ENCODE results near the gene DAB1.

DNA sequence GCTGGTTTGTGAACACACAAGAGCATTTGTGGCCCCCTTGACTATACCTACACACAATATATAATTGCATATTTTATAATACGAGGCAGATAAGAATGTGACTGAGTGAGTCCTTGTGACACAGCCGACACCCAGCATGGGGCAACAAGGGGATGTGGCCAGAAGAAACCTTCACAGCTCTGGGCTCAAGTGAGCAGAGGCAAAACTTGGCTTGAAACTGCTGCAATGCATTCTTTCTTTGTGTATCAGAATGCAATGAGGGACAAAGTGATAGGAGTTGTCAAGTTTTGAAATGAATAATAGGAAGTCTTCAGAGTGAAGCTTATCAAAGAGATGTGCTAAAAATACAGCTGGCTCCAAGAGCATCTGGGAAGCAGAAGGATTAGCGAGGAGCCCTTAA is 334.0 kb downstream of the DAB1 start:
- TF ChIP-seq FOXM1 (IDR thresholded peaks at IDR 0.05; ENCODE audit: borderline replicate concordance) (no peak), TARDBP (IDR thresholded peaks at IDR 0.05) (no peak), SP1 (IDR thresholded peaks at IDR 0.05) (no peak), BHLHE40 (IDR thresholded peaks at IDR 0.05; ENCODE audit: borderline replicate concordance) (no peak)
